Muscle of leg (tissue), 11 donors: Measurements from ENCODE around the gene MOB3A. TPM values are rescaled to one million over a fixed set of nuclear protein-coding genes. Genes with fewer than 3 reads are reported as not detected.

Experiments used
- DNase-seq: peaks from one replicate; pipeline ENCODE4 v3.0.0; 2013
- H3K27ac ChIP-seq: one replicate; pipeline ENCODE4 v1.5.1; 2013; ENCODE audit warnings: mild to moderate bottlenecking, low read length, control low read depth
- H3K27me3 ChIP-seq: one replicate; pipeline ENCODE4 v1.6.1; 2013; ENCODE audit warnings: low read length; ENCODE audit not compliant: control insufficient read depth, insufficient read depth
- H3K36me3 ChIP-seq: one replicate; pipeline ENCODE4 v1.6.1; 2013; ENCODE audit warnings: low read length; ENCODE audit not compliant: control insufficient read depth, insufficient read depth
- H3K4me1 ChIP-seq: one replicate; pipeline ENCODE4 v1.6.1; 2013; ENCODE audit warnings: low read length; ENCODE audit not compliant: control insufficient read depth, insufficient read depth
- H3K4me3 ChIP-seq: one replicate; pipeline ENCODE4 v1.5.1; 2013; ENCODE audit warnings: low read length, control low read depth
- H3K9me3 ChIP-seq: replicated peaks from 2 replicates; pipeline ENCODE4 v1.6.1; 2013; ENCODE audit warnings: low read depth, low read length; ENCODE audit not compliant: control insufficient read depth
- WGBS: methylation state at CpG from one replicate; pipeline ENCODE4 v1.1.5; 2013; ENCODE audit warnings: missing lambda C conversion rate; ENCODE audit not compliant: insufficient coverage; 5-methylcytosine and 5-hydroxymethylcytosine counted together
- polyA plus RNA-seq, 8 donors: library from polyadenylated mRNA; unstranded; fragments of 120-200 nt; gene quantifications; one replicate each; pipeline versions ENCODE4 v1.2.1 to v1.2.3, GENCODE V29; 2013; ENCODE audit warnings: inconsistent platforms in 1 of 8, low replicate concordance in 1 of 8; ENCODE audit not compliant: insufficient read length in 8 of 8, insufficient read depth in 1 of 8
- total RNA-seq: library from RNA; stranded (reverse); fragments of 120-200 nt; gene quantifications from one replicate; pipeline ENCODE4 v1.2.4, GENCODE V29; 2013

MOB3A gene
- total and polyA plus RNA-seq, 9 donors, result 7.4 to 22.1 (median 17.2) TPM

GRCh38 chr19:2083174-2083854, 12.8 kb downstream of the MOB3A start:
- peak; percentile 85 for DNase-seq
- WGBS, result 36% methylated on average over 15 of the region's 20 CpGs
- Histone ChIP-seq H3K9me3 (no peaks in the 10 kb centered on the region), H3K27ac (peak overlapping the region; percentile 75), H3K4me3 (no peak overlapping the region), H3K36me3 (peaks cover 52% of the 10 kb centered on the region), H3K4me1 (peaks cover 6% of the 10 kb centered on the region), H3K27me3 (no peaks in the 10 kb centered on the region)

- DNase-seq, result no peak
- H3K4me1 ChIP-seq, result peaks cover 6% of the 10 kb centered on the region
- H3K27me3 ChIP-seq, result no peaks in the 10 kb centered on the region
- WGBS, result 88% methylated on average over 27 of the region's 30 CpGs
- no peak overlapping the region for H3K4me3 ChIP-seq
- H3K27ac ChIP-seq, result no peak overlapping the region
- H3K9me3 ChIP-seq, result no peaks in the 10 kb centered on the region
- peaks cover 64% of the 10 kb centered on the region for H3K36me3 ChIP-seq
Observed at GRCh38 chr19:2081873-2082810, 14.0 kb downstream of the MOB3A start.

GRCh38 chr19:2080336-2080988, 15.7 kb downstream of the MOB3A start:
- H3K4me1 ChIP-seq, result peaks cover 5% of the 10 kb centered on the region
- no peak for DNase-seq
- no peak overlapping the region for H3K27ac ChIP-seq
- no peaks in the 10 kb centered on the region for H3K27me3 ChIP-seq
- peaks cover 75% of the 10 kb centered on the region for H3K36me3 ChIP-seq
- no peaks in the 10 kb centered on the region for H3K9me3 ChIP-seq
- no peak overlapping the region for H3K4me3 ChIP-seq
- 83% methylated on average over 16 of the region's 23 CpGs for WGBS

- no peaks in the 10 kb centered on the region for H3K27me3 ChIP-seq
- no peak overlapping the region for H3K27ac ChIP-seq
- no peaks in the 10 kb centered on the region for H3K9me3 ChIP-seq
- WGBS, result 88% methylated on average over 20 of the region's 23 CpGs
- peaks cover 3% of the 10 kb centered on the region for H3K4me1 ChIP-seq
- H3K4me3 ChIP-seq, result no peak overlapping the region
- no peak for DNase-seq
- peaks cover 75% of the 10 kb centered on the region for H3K36me3 ChIP-seq
Observed at GRCh38 chr19:2079865-2080301, 16.2 kb downstream of the MOB3A start.

- H3K36me3 ChIP-seq, result peaks cover 74% of the 10 kb centered on the region
- 87% methylated on average over 29 of the region's 32 CpGs for WGBS
Observed at GRCh38 chr19:2079076-2079864, 16.9 kb downstream of the MOB3A start.

GRCh38 chr19:2077833-2078619, 18.1 kb downstream of the MOB3A start:
- no peaks in the 10 kb centered on the region for H3K9me3 ChIP-seq
- H3K4me3 ChIP-seq, result no peak overlapping the region
- H3K36me3 ChIP-seq, result peaks cover 72% of the 10 kb centered on the region
- no peaks in the 10 kb centered on the region for H3K4me1 ChIP-seq
- no peaks in the 10 kb centered on the region for H3K27me3 ChIP-seq
- no peak overlapping the region for H3K27ac ChIP-seq
- DNase-seq, result no peak
- 96% methylated on average over 39 of the region's 44 CpGs for WGBS

More at GRCh38 chr19:2079076-2079864, 16.9 kb downstream of the MOB3A start:
- Histone ChIP-seq H3K4me1 (peaks cover 3% of the 10 kb centered on the region), H3K27me3 (no peaks in the 10 kb centered on the region), H3K4me3 (no peak overlapping the region), H3K27ac (no peak overlapping the region), H3K9me3 (no peaks in the 10 kb centered on the region)
- no peak for DNase-seq

GRCh38 chr19:2077398-2077797, 18.7 kb downstream of the MOB3A start:
- no peaks in the 10 kb centered on the region for H3K27me3 ChIP-seq
- no peak for DNase-seq
- no peak overlapping the region for H3K27ac ChIP-seq
- WGBS, result 94% methylated on average over 7 of the region's 7 CpGs
- peaks cover 76% of the 10 kb centered on the region for H3K36me3 ChIP-seq
- no peaks in the 10 kb centered on the region for H3K9me3 ChIP-seq
- H3K4me3 ChIP-seq, result no peak overlapping the region
- H3K4me1 ChIP-seq, result no peaks in the 10 kb centered on the region

- Histone ChIP-seq H3K4me3 (no peak overlapping the region), H3K36me3 (peaks cover 77% of the 10 kb centered on the region), H3K9me3 (no peaks in the 10 kb centered on the region), H3K27me3 (no peaks in the 10 kb centered on the region), H3K27ac (no peak overlapping the region), H3K4me1 (no peaks in the 10 kb centered on the region)
- DNase-seq, result no peak
- 95% methylated on average over 32 of the region's 32 CpGs for WGBS
Observed at GRCh38 chr19:2076526-2076944, 19.6 kb downstream of the MOB3A start.
